ENCODE data around the gene FOXL3. TPM values are rescaled to one million over a fixed set of nuclear protein-coding genes. Genes with fewer than 3 reads are reported as not detected.
"Not testable (repeated sequence)": the region's sequence is repeated elsewhere in the genome, so short reads cannot be mapped to it uniquely, and the experiment has no call there.

FOXL3 gene
- total RNA-seq, 1 experiment from 2014 or later = not detected

DNA sequence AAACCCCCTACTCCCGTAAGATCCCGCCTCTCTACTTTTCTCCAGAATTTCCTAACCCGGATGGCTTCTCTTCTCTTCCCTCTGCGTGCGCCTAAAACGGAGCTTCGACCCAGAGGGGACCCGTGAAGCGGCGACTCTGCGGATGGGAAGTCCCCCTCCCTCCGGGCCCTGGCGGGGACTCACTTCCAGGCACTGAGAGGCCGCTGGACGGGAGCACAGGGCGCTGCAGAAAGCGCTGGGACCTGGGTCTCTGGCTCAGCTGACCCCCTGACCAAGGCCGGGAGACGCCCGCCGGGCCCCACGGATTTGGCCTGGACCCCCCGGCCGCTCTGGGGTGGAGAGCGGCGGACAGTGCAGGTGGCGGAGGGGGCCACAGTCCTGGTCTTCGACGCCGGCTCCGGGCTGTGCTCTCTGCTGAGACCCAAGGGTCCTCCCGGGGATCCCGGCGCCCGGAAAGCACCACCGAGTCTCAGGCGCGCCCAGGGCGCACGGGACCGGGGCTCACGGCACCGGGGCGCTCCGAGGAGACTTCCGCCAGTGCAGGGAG, 688 bp upstream of the FOXL3 start:
- DNase-seq (ENCODE audit: low spot score) = no peak

DNA sequence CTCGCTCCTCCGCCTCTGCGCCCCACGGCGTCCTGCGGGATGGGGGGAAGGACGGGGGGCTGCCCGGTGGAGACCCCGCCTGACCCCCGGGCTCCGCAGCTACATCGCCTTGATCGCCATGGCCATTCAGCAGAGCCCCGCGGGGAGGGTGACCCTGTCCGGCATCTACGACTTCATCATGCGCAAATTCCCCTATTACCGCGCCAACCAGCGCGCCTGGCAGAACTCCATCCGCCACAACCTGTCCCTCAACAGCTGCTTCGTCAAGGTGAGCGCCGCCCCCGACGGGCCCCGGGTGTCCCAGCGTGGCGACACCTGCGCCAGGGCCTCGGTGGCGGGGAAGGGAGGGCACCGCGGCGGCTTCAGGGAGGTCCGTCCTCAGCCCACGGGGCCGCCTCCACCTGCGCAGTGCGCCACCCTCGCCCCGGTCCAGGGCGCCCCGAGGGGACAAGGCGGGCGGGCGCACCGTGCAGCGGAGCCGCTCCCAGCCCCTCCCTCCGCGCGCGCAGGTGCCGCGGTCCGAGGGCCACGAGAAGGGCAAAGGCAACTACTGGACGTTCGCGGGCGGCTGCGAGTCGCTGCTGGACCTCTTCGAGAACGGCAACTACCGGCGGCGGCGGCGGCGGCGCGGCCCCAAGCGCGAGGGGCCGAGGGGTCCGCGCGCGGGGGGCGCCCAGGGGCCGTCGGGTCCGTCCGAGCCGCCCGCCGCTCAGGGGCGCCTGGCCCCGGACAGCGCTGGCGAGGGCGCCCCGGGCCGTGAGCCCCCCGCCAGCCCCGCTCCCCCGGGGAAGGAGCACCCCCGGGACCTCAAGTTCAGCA, 793 bp downstream of the FOXL3 start:
- DNase-seq (ENCODE audit: low spot score) = no peak

- peak; percentile 83 for DNase-seq (ENCODE audit: low spot score)
These were observed 1.6 kb downstream of the FOXL3 start for GRCh38 chr7:291373-292092.

- no peak for DNase-seq (ENCODE audit: low spot score)
These were observed 2.3 kb downstream of the FOXL3 start for GRCh38 chr7:292226-292625.

DNA sequence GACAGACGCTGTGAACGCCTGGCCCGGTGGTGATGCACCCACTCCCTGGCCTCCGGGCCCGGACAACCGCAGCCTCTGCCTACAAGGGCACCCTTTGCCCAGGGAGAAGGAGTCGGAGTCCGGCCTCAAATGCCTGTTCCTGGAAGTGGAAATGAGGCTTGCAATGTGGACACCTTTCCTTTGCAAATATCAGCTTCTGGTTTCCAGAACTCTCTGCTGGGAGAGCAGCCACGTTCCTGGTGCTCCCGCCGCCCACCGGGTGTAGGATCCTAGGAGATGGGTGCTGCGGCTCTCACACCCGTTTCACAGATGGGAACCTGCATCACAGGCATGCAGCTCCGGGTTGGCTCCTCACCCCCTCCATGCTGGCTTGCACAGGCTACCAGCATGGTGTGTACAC, 2.9 kb downstream of the FOXL3 start:
- DNase-seq (ENCODE audit: low spot score) = no peak

DNA sequence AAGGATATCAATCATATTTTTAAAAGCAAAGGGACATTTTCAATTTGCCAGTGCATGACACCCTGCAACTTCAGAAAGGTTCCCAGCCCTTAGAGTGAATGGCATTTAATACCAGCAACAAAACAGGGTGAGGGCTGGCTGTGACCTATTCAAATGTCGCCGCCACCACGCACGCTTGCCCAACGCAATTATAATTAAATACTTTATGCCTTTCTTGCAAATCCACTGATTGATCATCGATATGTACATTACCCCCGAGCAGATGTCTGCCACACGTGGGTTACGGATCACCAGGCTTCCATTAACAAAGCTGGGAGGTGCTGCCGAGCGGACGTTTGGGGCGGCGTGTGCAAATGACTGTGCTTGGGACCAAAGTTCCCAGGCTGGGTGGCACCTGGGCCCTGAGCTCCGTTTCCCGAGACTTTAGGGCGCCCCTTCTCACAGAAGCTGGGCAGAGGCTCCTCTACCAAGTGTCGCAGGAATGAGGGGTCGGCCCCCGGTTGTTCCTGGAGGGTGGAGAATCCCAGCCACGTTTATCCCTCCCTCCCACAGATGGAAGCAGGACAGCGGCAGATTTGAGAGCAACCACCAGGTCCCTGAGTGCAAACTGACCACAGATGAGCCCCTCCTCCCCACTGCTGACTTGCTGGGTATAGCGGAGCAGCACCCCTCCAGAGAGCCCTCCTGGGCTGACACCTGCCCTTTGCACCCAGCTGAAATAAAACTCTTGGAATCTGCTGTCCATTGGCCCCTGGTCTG, 3.9 kb downstream of the FOXL3 start:
- DNase-seq (ENCODE audit: low spot score) = no peak

DNA sequence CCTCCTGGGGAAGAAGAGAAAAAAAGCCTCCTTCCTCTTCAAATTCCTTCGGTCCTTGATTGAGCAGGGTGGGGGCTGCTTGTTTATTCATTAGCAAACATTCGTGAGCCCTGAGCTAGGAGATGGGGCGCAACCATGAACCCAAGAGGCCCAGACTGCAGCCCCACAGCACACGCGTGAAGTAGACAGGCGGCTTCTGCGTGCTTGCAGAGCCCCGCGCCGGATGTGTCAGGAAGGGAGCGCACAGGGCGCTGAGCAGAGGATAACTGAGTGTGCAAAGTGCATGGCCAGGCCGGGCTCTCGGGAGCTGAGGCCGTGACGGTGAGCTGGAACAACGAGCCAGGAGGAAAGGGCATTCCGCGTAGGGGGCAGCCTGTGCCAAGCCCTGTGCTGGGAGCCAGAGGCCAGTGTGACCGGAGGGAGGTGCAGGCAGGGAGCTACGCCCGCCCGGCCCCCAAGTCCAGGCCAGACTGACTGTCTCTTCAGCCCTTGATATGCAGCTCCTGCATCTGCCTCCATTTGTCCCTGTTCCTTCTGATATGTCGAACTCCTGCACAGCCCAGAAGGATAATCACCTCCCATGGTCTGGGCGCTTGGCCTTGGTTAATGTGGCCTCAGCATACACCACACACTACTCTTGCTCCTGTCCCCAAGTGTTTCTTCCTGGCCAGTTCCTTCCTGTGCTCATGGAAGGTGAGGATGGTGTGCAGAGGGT, 4.6 kb downstream of the FOXL3 start:
- DNase-seq (ENCODE audit: low spot score) = no peak

DNA sequence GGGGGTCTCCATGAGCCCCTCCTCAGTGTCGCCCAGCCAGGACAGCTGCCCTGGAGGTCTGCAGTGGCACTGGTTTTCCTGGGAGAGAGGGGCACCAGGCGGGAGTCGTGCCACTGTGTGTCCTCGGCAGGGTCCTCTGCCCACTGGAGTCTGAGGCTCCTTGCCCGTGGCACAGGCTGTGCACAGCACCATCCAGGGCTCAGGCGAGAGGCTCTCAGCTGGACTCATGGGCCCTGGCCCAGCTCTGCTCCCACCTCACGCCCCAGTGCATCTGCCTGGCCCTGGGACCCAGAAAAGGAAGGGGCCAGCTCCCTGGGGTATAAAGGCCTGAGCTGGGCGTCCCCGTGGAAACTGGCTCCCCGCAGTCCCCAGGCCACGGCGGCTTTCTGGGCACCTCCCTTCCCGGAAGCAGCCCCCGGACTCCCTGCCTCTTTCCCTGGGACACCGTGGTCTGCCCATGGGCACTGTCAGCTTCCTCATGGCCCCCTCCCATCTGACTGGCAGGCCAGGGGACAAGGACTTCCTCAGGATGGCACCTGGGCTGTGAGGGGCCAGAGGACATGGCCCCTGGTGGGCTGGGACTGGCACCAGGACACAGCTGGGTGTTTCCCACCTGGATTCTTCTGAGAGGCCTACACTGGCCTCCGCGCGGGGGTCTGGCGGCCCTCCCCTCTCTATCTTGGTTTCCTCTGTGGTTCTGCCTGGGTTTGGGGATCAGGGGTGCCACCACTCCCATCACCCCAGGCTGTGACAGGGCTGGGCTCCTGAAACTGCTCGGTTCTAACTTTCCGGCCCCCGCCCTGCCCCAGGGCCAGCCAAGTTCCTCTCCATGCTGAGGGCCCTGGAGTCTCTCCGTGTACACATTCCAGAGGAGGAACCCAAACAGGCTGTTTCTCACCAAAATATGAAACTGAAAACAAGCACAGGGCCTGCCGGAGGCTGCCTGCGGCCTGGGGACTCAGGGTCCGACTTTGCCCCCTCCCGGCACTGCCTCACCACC, 5.5 kb downstream of the FOXL3 start:
- DNase-seq (ENCODE audit: low spot score) = no peak

GRCh38 chr7:296373-296945, 6.5 kb downstream of the FOXL3 start:
- no peak for DNase-seq (ENCODE audit: low spot score)

DNA sequence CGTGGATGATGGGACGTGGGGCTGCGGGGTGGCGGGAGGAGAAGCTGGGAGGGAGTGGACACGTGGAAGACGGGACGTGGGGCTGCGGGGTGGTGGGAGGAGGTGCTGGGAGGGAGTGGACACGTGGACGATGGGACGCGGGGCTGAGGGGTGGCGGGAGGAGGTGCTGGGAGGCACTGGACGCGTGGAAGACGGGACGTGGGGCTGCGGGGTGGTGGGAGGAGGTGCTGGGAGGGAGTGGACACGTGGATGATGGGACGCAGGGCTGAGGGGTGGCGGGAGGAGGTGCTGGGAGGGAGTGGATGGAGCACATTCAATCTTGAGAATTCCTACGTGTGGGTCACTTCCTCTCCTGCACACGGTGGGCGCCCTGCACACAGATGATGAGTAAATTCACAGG, 7.2 kb downstream of the FOXL3 start:
- not testable (repeated sequence) for DNase-seq (ENCODE audit: low spot score)

GRCh38 chr7:297611-298374, 7.8 kb downstream of the FOXL3 start:
- no peak for DNase-seq (ENCODE audit: low spot score)

- DNase-seq (ENCODE audit: low spot score) = no peak
These were observed 8.4 kb downstream of the FOXL3 start for GRCh38 chr7:298375-298702.

- no peak for DNase-seq (ENCODE audit: low spot score)
These were observed 8.8 kb downstream of the FOXL3 start for GRCh38 chr7:298743-299142.

DNA sequence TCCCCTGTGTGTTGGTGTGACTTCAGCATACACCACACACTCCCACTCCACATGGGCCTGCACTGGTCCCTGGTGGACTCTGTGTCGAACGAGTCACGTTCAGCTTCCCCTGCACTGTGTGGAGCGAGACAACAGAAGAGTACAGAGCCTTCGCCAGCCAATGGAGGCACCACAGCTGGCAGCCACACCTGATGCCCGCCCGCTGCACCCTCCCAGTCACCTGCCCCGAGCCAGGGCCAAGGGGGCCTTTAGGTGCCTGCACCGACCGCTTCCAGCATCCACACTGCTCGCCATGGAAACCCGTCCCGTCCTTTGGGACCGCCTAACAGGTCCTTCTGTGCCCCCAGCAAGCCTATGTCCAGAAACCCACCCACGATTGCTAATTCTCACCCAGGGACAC, 9.2 kb downstream of the FOXL3 start:
- no peak for DNase-seq (ENCODE audit: low spot score)

DNA sequence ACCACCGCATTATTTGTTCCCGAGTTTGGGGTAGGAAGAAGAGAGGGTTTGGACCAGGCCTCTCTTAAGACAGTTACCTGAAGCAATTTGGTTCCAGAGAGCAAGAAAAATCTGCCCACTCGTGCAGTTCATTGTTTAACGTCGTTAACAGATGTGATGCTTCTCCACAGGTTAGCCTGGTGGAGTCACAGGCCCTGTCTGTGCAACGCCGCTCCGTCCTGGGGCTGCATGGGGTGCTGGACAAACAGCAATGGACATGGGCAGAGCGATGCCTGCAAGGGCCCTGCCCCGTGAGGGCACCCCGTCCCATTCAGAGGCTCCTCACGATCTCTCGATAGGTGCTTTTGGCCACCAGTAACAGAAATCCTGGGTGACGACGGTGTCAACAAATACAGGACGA, 9.7 kb downstream of the FOXL3 start:
- no peak for DNase-seq (ENCODE audit: low spot score)

GRCh38 chr7:300048-300447, 10.1 kb downstream of the FOXL3 start:
- no peak for DNase-seq (ENCODE audit: low spot score)

- DNase-seq (ENCODE audit: low spot score) = no peak
These were observed 10.7 kb downstream of the FOXL3 start for GRCh38 chr7:300546-301290.

DNA sequence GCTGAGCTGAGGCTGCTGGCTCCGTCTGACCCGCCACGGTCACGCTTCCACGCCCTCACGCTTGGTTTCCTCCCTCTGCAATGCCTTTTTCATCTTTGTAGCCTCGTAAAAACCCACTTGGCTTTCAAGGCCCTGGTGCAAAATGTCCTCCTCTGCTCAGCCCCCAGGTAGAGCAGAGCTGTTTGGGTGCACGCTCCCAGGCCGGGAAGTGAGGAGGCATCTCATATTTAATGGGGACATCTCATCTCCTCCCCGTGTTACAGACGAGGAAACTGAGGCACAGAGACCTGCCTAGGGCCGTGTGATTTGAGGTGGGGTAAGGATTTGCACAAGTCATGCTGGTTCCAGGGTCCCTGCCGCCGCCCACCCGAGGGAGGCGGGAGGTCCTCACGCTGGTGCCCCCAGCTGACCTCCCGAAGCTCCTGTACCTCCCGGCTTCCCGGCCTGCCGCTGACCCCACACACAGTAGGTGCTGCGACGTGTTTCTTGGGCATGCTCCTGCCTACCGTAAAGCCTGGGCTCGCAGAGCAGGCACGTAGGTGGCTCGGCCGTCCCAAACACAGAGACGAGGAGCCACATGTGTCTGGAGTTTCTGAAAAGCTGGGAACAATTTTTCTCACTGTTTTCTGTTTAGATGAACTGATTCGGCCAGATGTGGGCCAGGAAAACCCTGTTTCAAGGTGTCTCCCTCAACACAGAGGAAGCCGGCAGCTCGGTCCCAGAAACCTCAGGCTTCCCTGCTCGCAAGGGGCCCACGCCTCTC, 11.5 kb downstream of the FOXL3 start:
- DNase-seq (ENCODE audit: low spot score) = no peak

Measured in A172 (cell line).